ENCODE data around the gene DNAJB9.
A peak's percentile ranks its signal among the peaks of the same experiment; 100 is the strongest.

DNAJB9 gene

DNA sequence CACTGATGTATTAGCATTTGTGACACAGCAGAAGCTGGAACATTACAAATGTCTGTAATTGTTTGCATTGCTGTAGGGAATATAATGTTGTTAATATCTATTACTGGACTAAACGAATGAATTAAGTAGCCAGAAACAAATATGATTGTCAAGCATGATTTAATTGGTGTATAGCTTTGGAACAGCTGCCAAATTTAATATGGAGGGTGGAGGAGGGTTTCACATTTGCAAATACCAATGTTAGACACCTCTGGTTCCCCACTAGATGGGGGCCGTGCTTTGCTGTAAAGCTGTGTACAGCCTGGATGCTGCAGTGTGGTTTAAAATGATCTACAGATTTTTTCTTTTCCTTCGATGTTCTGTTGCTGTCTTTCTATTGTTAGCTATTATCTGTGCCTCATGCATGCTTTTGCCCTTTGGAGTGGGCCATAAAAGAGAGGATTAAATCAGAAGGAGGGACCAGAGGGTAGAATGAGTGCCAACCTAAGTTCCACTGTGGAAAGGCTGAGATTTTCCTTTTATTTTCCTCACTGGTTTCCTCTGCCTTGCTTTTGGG lies 23.1 kb downstream of the DNAJB9 start:
- H3K27ac ChIP-seq (ENCODE audit: extremely low read depth, low read depth, low read length), result no peak overlapping the region
- H3K4me3 ChIP-seq (ENCODE audit: low read depth, low read length), result no peak overlapping the region
- no peaks in the 10 kb centered on the region for H3K9me3 ChIP-seq (ENCODE audit: control insufficient read depth, insufficient read depth, low read depth, low read length)
- H3K36me3 ChIP-seq (ENCODE audit: control insufficient read depth in 2 of 2, insufficient read depth in 1 of 2, low read length in 2 of 2), result no peaks in the 10 kb centered on the region
- H3K4me1 ChIP-seq (ENCODE audit: control insufficient read depth, insufficient read depth, low read length), result no peaks in the 10 kb centered on the region
- TF ChIP-seq KLF9 (tag by site-specific recombination; IDR thresholded peaks at IDR 0.05; ENCODE audit: low read depth) (no peak), KLF10 (tag by site-specific recombination; IDR thresholded peaks at IDR 0.05) (no peak), ZNF654 (tag by site-specific recombination; IDR thresholded peaks at IDR 0.05; ENCODE audit: low read depth) (peak; percentile 74), ZNF394 (tag by site-specific recombination; IDR thresholded peaks at IDR 0.05; ENCODE audit: borderline replicate concordance) (no peak), ZNF596 (tag by site-specific recombination; IDR thresholded peaks at IDR 0.05) (no peak)
- TF ChIP-seq, protein P1, sequence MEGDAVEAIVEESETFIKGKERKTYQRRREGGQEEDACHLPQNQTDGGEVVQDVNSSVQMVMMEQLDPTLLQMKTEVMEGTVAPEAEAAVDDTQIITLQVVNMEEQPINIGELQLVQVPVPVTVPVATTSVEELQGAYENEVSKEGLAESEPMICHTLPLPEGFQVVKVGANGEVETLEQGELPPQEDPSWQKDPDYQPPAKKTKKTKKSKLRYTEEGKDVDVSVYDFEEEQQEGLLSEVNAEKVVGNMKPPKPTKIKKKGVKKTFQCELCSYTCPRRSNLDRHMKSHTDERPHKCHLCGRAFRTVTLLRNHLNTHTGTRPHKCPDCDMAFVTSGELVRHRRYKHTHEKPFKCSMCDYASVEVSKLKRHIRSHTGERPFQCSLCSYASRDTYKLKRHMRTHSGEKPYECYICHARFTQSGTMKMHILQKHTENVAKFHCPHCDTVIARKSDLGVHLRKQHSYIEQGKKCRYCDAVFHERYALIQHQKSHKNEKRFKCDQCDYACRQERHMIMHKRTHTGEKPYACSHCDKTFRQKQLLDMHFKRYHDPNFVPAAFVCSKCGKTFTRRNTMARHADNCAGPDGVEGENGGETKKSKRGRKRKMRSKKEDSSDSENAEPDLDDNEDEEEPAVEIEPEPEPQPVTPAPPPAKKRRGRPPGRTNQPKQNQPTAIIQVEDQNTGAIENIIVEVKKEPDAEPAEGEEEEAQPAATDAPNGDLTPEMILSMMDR (tag by site-specific recombination; IDR thresholded peaks at IDR 0.05), result peak; percentile 47; the same call in 1 of the 2 replicates
- ChIA-PET CTCF (no interaction called here), POLR2A (no interaction called here)

- H3K36me3 ChIP-seq (ENCODE audit: control insufficient read depth in 2 of 2, insufficient read depth in 1 of 2, low read length in 2 of 2), result no peaks in the 10 kb centered on the region
- H3K27ac ChIP-seq (ENCODE audit: extremely low read depth, low read depth, low read length), result no peak overlapping the region
- no peaks in the 10 kb centered on the region for H3K4me1 ChIP-seq (ENCODE audit: control insufficient read depth, insufficient read depth, low read length)
- ChIA-PET POLR2A (no interaction called here), CTCF (interaction anchor here (0.5 to 0.7 kb wide), 2 partner anchors 424 to 1703 kb away, joined by 3 to 4 read pairs; no protein-coding TSS in a partner anchor)
- no peak overlapping the region for H3K4me3 ChIP-seq (ENCODE audit: low read depth, low read length)
- TF ChIP-seq ZBTB48 (tag by site-specific recombination; IDR thresholded peaks at IDR 0.05) (no peak), ATF2 (tag by site-specific recombination; IDR thresholded peaks at IDR 0.05; ENCODE audit: low read depth) (no peak), ZNF404 (tag by site-specific recombination; IDR thresholded peaks at IDR 0.05) (no peak), ZNF654 (tag by site-specific recombination; IDR thresholded peaks at IDR 0.05; ENCODE audit: low read depth) (no peak), HOXC10 (CRISPR knock-in tag; IDR thresholded peaks at IDR 0.05) (no peak), ZNF140 (tag by site-specific recombination; IDR thresholded peaks at IDR 0.05) (no peak), REPIN1 (tag by site-specific recombination; IDR thresholded peaks at IDR 0.05; ENCODE audit: low read depth) (no peak)
- no peaks in the 10 kb centered on the region for H3K9me3 ChIP-seq (ENCODE audit: control insufficient read depth, insufficient read depth, low read depth, low read length)
These were observed 26.9 kb downstream of the DNAJB9 start for GRCh38 chr7:108596560-108596959.

DNA sequence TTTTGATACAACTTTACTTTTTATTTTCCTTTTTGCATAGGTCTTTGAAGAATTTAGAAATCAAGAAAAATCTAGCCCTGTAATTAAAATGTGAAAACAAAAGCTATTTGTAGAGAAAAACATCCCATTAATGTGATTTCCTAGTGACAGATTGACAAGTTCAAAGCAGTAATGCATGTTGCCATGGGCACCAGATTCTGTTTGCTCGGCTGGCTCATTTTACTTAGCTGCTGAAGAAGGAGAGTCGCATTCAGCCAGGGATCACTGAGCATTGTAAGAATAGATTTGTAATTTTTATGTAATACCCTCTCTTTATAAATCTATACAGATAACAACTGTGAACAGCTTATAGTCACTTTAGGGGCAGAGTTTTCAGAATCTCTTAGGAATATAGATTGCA lies 28.5 kb downstream of the DNAJB9 start:
- Histone ChIP-seq H3K36me3 (ENCODE audit: control insufficient read depth in 2 of 2, insufficient read depth in 1 of 2, low read length in 2 of 2) (no peaks in the 10 kb centered on the region), H3K4me3 (ENCODE audit: low read depth, low read length) (no peak overlapping the region), H3K9me3 (ENCODE audit: control insufficient read depth, insufficient read depth, low read depth, low read length) (no peaks in the 10 kb centered on the region), H3K27ac (ENCODE audit: extremely low read depth, low read depth, low read length) (no peak overlapping the region), H3K4me1 (ENCODE audit: control insufficient read depth, insufficient read depth, low read length) (no peaks in the 10 kb centered on the region)
- ChIA-PET CTCF (interaction anchor here (0.7 to 0.9 kb wide), 3 partner anchors 16 to 62 kb away, joined by 3 read pairs; no protein-coding TSS in a partner anchor), POLR2A (no interaction called here)
- TF ChIP-seq KLF1 (tag by site-specific recombination; IDR thresholded peaks at IDR 0.05), result no peak
- no peak for TF ChIP-seq ZNF311 (tag by site-specific recombination; IDR thresholded peaks at IDR 0.05; ENCODE audit: borderline replicate concordance)
- TF ChIP-seq ZNF791 (tag by site-specific recombination; IDR thresholded peaks at IDR 0.05), result no peak
- TF ChIP-seq ZNF624 (tag by site-specific recombination; IDR thresholded peaks at IDR 0.05), result no peak
- TF ChIP-seq ZNF354C (tag by site-specific recombination; IDR thresholded peaks at IDR 0.05; ENCODE audit: borderline replicate concordance, low read depth), result no peak
- no peak for TF ChIP-seq ZNF175 (tag by site-specific recombination; IDR thresholded peaks at IDR 0.05)
- no peak for TF ChIP-seq ZNF555 (tag by site-specific recombination; conservative IDR thresholded peaks at IDR 0.05)
- no peak for TF ChIP-seq KLF9 (tag by site-specific recombination; IDR thresholded peaks at IDR 0.05; ENCODE audit: low read depth)
- no peak for TF ChIP-seq ZNF132 (tag by site-specific recombination; IDR thresholded peaks at IDR 0.05; ENCODE audit: borderline replicate concordance)
